Lung (tissue), 12 donors: ENCODE measurements around the gene ARHGAP18. TPM values are rescaled to one million over a fixed set of nuclear protein-coding genes. Genes with fewer than 3 reads are reported as not detected.

Experiments used
- ATAC-seq: fragments of 200-7000 bp; cut with Tn5 transposase; one replicate; pipeline ENCODE4 v1.9.1; 2020; ENCODE audit warnings: moderate number of reproducible peaks; ENCODE audit not compliant: insufficient read depth, low FRiP score
- DNase-seq, 3 donors: peaks; one replicate each; pipeline ENCODE4 v3.0.0-alpha.2; 2013 to 2017
- H3K27ac ChIP-seq, 2 donors: one replicate each; pipeline ENCODE4 v1.5.1; 2013; ENCODE audit warnings: mild to moderate bottlenecking in 2 of 2, moderate library complexity in 2 of 2, control low read depth in 1 of 2, inconsistent platforms in 1 of 2, low read depth in 1 of 2, low read length in 1 of 2
- H3K27me3 ChIP-seq, 3 donors: one replicate each; pipeline ENCODE4 v1.5.1; 2013; ENCODE audit warnings: low read length in 2 of 3; ENCODE audit not compliant: control insufficient read depth in 3 of 3, insufficient read depth in 3 of 3
- H3K36me3 ChIP-seq, 4 donors: one replicate each; pipeline ENCODE4 v1.5.1; 2013; ENCODE audit warnings: low read length in 4 of 4, mild to moderate bottlenecking in 1 of 4, moderate library complexity in 1 of 4; ENCODE audit not compliant: control insufficient read depth in 4 of 4, insufficient read depth in 4 of 4
- H3K4me1 ChIP-seq, 5 donors: one replicate each; pipeline ENCODE4 v1.5.1; 2013; ENCODE audit warnings: low read length in 5 of 5, mild to moderate bottlenecking in 2 of 5, moderate library complexity in 1 of 5; ENCODE audit not compliant: control insufficient read depth in 5 of 5, insufficient read depth in 5 of 5
- H3K4me3 ChIP-seq: one replicate; pipeline ENCODE4 v1.5.1; 2013; ENCODE audit warnings: mild to moderate bottlenecking, control low read depth, moderate library complexity
- H3K9ac ChIP-seq, 2 donors: one replicate each; pipeline ENCODE4 v1.5.1; 2013; ENCODE audit warnings: low read length in 2 of 2, control low read depth in 1 of 2; ENCODE audit not compliant: insufficient read depth in 1 of 2
- H3K9me3 ChIP-seq, 4 donors: one replicate each; pipeline ENCODE4 v1.5.1; 2013; ENCODE audit warnings: low read length in 3 of 4, mild to moderate bottlenecking in 1 of 4, moderate library complexity in 1 of 4; ENCODE audit not compliant: control insufficient read depth in 4 of 4, insufficient read depth in 3 of 4
- WGBS, 2 donors: extraction: QIAGEN DNeasy Blood & Tissue Kit; methylation state at CpG; one replicate each; pipeline ENCODE4 v1.1.7; 2013; 5-methylcytosine and 5-hydroxymethylcytosine counted together
- polyA plus RNA-seq, 2 donors: library from polyadenylated mRNA; stranded (reverse); fragments of 200-250 nt; gene quantifications; one replicate each; pipeline ENCODE4 v1.2.1, GENCODE V29; 2013
- total RNA-seq, 2 donors: library from RNA; depleted of rRNA in 1 of 2; stranded (reverse); fragments of >200 nt in 1 of 2; gene quantifications; one replicate each; pipeline ENCODE4 v1.2.1, GENCODE V29; 2014 to 2021
- TF ChIP-seq, protein P1 (sequence below): IDR thresholded peaks from 2 replicates; pipeline ENCODE4 v1.5.1; 2012; ENCODE audit warnings: mild to moderate bottlenecking; ENCODE audit errors: control extremely low read depth, extremely low read depth
- donor health status: control.
- donor health status: control.
- donor health status: Bipolar disorder and iron deficiency.
- donor health status: healthy.
- donor health status: DM: yes; HTN: yes; CAD: no.

Gene ARHGAP18
- total and polyA plus RNA-seq, 4 donors, result 16.4 to 70.7 (median 33.0) TPM

- H3K36me3 ChIP-seq, result no peaks in the 10 kb centered on the region
- no peak overlapping the region for H3K9ac ChIP-seq
- no peaks in the 10 kb centered on the region for H3K9me3 ChIP-seq
- TF ChIP-seq, protein P1, sequence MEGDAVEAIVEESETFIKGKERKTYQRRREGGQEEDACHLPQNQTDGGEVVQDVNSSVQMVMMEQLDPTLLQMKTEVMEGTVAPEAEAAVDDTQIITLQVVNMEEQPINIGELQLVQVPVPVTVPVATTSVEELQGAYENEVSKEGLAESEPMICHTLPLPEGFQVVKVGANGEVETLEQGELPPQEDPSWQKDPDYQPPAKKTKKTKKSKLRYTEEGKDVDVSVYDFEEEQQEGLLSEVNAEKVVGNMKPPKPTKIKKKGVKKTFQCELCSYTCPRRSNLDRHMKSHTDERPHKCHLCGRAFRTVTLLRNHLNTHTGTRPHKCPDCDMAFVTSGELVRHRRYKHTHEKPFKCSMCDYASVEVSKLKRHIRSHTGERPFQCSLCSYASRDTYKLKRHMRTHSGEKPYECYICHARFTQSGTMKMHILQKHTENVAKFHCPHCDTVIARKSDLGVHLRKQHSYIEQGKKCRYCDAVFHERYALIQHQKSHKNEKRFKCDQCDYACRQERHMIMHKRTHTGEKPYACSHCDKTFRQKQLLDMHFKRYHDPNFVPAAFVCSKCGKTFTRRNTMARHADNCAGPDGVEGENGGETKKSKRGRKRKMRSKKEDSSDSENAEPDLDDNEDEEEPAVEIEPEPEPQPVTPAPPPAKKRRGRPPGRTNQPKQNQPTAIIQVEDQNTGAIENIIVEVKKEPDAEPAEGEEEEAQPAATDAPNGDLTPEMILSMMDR, result no peak
- no peak overlapping the region for H3K4me3 ChIP-seq
- 81 to 84% methylated on average over 9 of the region's 9 CpGs for WGBS, 2 donors
- ATAC-seq, result no peak
- no peaks in the 10 kb centered on the region for H3K27me3 ChIP-seq
- peaks cover 0 to 8% (median 2%) of the 10 kb centered on the region in 5 donors for H3K4me1 ChIP-seq
- no peak for DNase-seq
- H3K27ac ChIP-seq, result peak overlapping the region in 1 of 2 donors; percentile 12
Measured at GRCh38 chr6:129698430-129698829, 11.5 kb downstream of the ARHGAP18 start.

- 78% methylated on average over 2 of the region's 2 CpGs for WGBS, 2 donors
- H3K36me3 ChIP-seq, result no peaks in the 10 kb centered on the region
- no peaks in the 10 kb centered on the region for H3K9me3 ChIP-seq
- DNase-seq, result no peak
- peaks cover 0 to 8% (median 3%) of the 10 kb centered on the region in 5 donors for H3K4me1 ChIP-seq
- TF ChIP-seq, protein P1, result no peak
- no peak overlapping the region for H3K4me3 ChIP-seq
- no peak overlapping the region for H3K27ac ChIP-seq
- no peak for ATAC-seq
- no peak overlapping the region for H3K9ac ChIP-seq
- H3K27me3 ChIP-seq, result no peaks in the 10 kb centered on the region
Measured at GRCh38 chr6:129697788-129698187, 12.2 kb downstream of the ARHGAP18 start.

- no peaks in the 10 kb centered on the region for H3K27me3 ChIP-seq
- H3K27ac ChIP-seq, result no peak overlapping the region
- H3K4me3 ChIP-seq, result no peak overlapping the region
- H3K4me1 ChIP-seq, result peaks cover 0 to 8% (median 2%) of the 10 kb centered on the region in 5 donors
- H3K9me3 ChIP-seq, result no peaks in the 10 kb centered on the region
- no peaks in the 10 kb centered on the region for H3K36me3 ChIP-seq
- 61 to 65% methylated on average over 3 of the region's 3 CpGs for WGBS, 2 donors
- H3K9ac ChIP-seq, result no peak overlapping the region
- TF ChIP-seq, protein P1, result no peak
- ATAC-seq, result no peak
- DNase-seq, result no peak
Measured at GRCh38 chr6:129696843-129697242, 13.1 kb downstream of the ARHGAP18 start.

GRCh38 chr6:129696028-129696418, 14.0 kb downstream of the ARHGAP18 start:
- no peaks in the 10 kb centered on the region for H3K36me3 ChIP-seq
- no peaks in the 10 kb centered on the region for H3K27me3 ChIP-seq
- DNase-seq (no peak), ATAC-seq (no peak)
- TF ChIP-seq, protein P1, result no peak
- 11 to 22% methylated on average over 1 of the region's 1 CpG for WGBS, 2 donors
- H3K4me1 ChIP-seq, result peaks cover 0 to 8% (median 0%) of the 10 kb centered on the region in 5 donors
- H3K9me3 ChIP-seq, result no peaks in the 10 kb centered on the region
- H3K4me3 ChIP-seq, result no peak overlapping the region
- H3K9ac ChIP-seq, result no peak overlapping the region
- no peak overlapping the region for H3K27ac ChIP-seq
